ENCODE results near the gene SLC1A7.

SLC1A7 gene

GRCh38 chr1:53091841-53092645 lies 50.4 kb downstream of the SLC1A7 start:
- DNase-seq: peak in 29 of 51 donors; percentile 2 to 63 (median 28)

GRCh38 chr1:53090227-53091147 lies 52.0 kb downstream of the SLC1A7 start:
- peak in 1 of 51 donors; percentile 5 for DNase-seq

GRCh38 chr1:53089478-53090226 lies 52.8 kb downstream of the SLC1A7 start:
- DNase-seq: no peak

GRCh38 chr1:53088616-53089300 lies 53.7 kb downstream of the SLC1A7 start:
- no peak for DNase-seq

GRCh38 chr1:53087332-53088285 lies 54.8 kb downstream of the SLC1A7 start:
- no peak for DNase-seq

GRCh38 chr1:53086491-53087070 lies 55.9 kb downstream of the SLC1A7 start:
- no peak for DNase-seq

GRCh38 chr1:53085405-53085804 lies 57.0 kb downstream of the SLC1A7 start:
- no peak for DNase-seq

- no peak for DNase-seq
Observed at GRCh38 chr1:53084589-53084971, 57.9 kb downstream of the SLC1A7 start.

GRCh38 chr1:53083636-53084588 lies 58.5 kb downstream of the SLC1A7 start:
- DNase-seq: no peak

GRCh38 chr1:53082826-53083455 lies 59.5 kb downstream of the SLC1A7 start:
- DNase-seq: no peak

GRCh38 chr1:53081384-53082066 lies 60.9 kb downstream of the SLC1A7 start:
- no peak for DNase-seq

- no peak for DNase-seq
Observed at GRCh38 chr1:53080769-53081168, 61.7 kb downstream of the SLC1A7 start.

- no peak for DNase-seq
Observed at GRCh38 chr1:53080041-53080440, 62.4 kb downstream of the SLC1A7 start.

- no peak for DNase-seq
Observed at GRCh38 chr1:53079251-53079650, 63.2 kb downstream of the SLC1A7 start.

- no peak for DNase-seq
Observed at GRCh38 chr1:53078333-53079101, 63.9 kb downstream of the SLC1A7 start.

GRCh38 chr1:53077599-53077965 lies 64.9 kb downstream of the SLC1A7 start:
- DNase-seq: no peak
